ENCODE measurements around the gene HSD11B1L. TPM values are rescaled to one million over a fixed set of nuclear protein-coding genes. Genes with fewer than 3 reads are reported as not detected.

HSD11B1L gene
- total RNA-seq, 3 donors from 2014 or later = 10.4 to 13.1 (median 11.1) TPM

- intact Hi-C loops (cut with DNase I; ENCODE audit: low total_unique reads) = loop anchor here (10.0 kb wide), 1 partner anchor 1050 kb away; no protein-coding TSS in a partner anchor
- H3K27me3 ChIP-seq = no peaks in the 10 kb centered on the region
- H3K4me3 ChIP-seq = no peak overlapping the region
- H3K9me3 ChIP-seq = no peaks in the 10 kb centered on the region
- H3K27ac ChIP-seq = no peak overlapping the region
- H3K36me3 ChIP-seq = peaks cover 10% of the 10 kb centered on the region
- no peak for DNase-seq (ENCODE audit: low spot score in 2 of 2)
- no peak for TF ChIP-seq POLR2AphosphoS5 (IDR thresholded peaks at IDR 0.05)
- H3K4me1 ChIP-seq = peaks cover 7 to 8% of the 10 kb centered on the region in 2 donors
These were observed 13.5 kb downstream of the HSD11B1L start for GRCh38 chr19:5694167-5694955.

DNA sequence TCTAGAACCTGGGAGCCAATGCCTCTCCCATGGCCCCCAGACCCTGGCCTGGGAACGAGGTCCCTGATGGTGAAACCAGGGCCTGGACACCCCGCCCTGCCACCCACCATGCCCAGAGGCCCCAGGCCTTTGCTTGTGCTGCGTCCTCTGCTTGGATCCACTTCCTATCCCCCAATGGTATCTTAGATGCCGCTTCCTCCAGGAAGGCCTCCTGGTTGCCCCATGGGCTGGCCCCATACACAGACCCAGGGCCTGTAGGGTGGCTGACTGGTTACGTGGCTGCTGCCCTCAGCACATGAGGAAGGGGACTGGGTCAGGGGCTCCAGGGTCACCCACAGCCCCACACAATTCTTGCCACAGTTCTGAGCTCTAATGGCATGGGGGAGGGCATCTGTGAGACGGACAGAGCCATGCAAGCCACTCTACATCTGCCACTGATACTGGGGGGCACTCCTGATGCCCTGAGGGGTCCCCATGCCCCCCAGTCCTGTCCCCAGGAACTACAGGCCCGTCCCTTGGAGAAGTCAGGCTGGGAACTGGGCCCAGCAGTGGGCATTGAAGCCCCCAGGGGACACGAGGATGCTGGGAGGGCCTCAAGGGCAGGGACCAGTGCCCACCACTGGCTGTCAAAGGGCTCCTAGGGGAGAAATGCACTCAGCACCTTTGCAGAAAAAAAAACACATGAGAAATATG is 14.3 kb downstream of the HSD11B1L start:
- Histone ChIP-seq H3K36me3 (peaks cover 10% of the 10 kb centered on the region), H3K9me3 (no peaks in the 10 kb centered on the region), H3K27me3 (no peaks in the 10 kb centered on the region), H3K27ac (no peak overlapping the region), H3K4me3 (no peak overlapping the region), H3K4me1 (peaks cover 7 to 8% of the 10 kb centered on the region in 2 donors)
- no peak for DNase-seq (ENCODE audit: low spot score in 2 of 2)
- intact Hi-C loops (cut with DNase I; ENCODE audit: low total_unique reads) = loop anchor here (10.0 kb wide), 1 partner anchor 1050 kb away; no protein-coding TSS in a partner anchor
- TF ChIP-seq POLR2A (IDR thresholded peaks at IDR 0.05) = no peak
- TF ChIP-seq, protein P1, sequence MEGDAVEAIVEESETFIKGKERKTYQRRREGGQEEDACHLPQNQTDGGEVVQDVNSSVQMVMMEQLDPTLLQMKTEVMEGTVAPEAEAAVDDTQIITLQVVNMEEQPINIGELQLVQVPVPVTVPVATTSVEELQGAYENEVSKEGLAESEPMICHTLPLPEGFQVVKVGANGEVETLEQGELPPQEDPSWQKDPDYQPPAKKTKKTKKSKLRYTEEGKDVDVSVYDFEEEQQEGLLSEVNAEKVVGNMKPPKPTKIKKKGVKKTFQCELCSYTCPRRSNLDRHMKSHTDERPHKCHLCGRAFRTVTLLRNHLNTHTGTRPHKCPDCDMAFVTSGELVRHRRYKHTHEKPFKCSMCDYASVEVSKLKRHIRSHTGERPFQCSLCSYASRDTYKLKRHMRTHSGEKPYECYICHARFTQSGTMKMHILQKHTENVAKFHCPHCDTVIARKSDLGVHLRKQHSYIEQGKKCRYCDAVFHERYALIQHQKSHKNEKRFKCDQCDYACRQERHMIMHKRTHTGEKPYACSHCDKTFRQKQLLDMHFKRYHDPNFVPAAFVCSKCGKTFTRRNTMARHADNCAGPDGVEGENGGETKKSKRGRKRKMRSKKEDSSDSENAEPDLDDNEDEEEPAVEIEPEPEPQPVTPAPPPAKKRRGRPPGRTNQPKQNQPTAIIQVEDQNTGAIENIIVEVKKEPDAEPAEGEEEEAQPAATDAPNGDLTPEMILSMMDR (IDR thresholded peaks at IDR 0.05) = no peak
- TF ChIP-seq POLR2AphosphoS5 (IDR thresholded peaks at IDR 0.05) = no peak

DNA sequence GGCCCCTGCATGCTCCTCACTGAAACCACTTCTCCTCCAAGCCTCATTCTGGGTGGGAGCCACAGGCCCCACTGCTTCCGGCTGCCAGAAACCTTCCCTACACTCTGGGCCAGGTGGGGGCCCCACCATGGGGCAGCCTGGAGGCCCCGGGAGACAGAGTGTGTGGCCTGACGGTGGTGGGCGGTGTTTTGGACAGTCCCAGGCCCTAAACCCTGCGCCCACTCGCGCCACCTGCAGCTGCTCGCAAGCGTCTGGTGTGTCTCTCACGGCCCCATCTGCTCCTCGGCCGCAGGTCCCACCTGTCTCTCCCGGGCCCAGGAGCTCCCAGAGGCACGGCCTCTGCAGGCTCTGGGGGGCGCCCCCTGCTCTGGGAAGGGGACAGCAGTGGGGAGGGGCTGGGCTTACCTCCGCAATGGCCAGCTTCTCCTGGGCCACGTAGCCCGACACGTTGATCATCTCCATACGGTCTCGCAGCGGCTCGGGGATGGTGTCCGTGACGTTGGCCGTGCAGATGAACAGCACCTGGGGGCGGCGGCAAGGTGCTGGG is 14.9 kb downstream of the HSD11B1L start:
- no peaks in the 10 kb centered on the region for H3K9me3 ChIP-seq
- no peaks in the 10 kb centered on the region for H3K27me3 ChIP-seq
- H3K4me1 ChIP-seq = peaks cover 7 to 8% of the 10 kb centered on the region in 2 donors
- no peak overlapping the region for H3K4me3 ChIP-seq
- H3K36me3 ChIP-seq = peaks cover 10% of the 10 kb centered on the region
- intact Hi-C loops (cut with DNase I; ENCODE audit: low total_unique reads) = loop anchor here (2.0 to 10.0 kb wide), 2 partner anchors 77 to 1049 kb away; no protein-coding TSS in a partner anchor
- H3K27ac ChIP-seq = no peak overlapping the region
- DNase-seq (ENCODE audit: low spot score in 2 of 2) = no peak
- TF ChIP-seq POLR2A (IDR thresholded peaks at IDR 0.05) (no peak), POLR2AphosphoS5 (IDR thresholded peaks at IDR 0.05) (no peak)
- TF ChIP-seq, protein P1 (IDR thresholded peaks at IDR 0.05) = no peak

DNA sequence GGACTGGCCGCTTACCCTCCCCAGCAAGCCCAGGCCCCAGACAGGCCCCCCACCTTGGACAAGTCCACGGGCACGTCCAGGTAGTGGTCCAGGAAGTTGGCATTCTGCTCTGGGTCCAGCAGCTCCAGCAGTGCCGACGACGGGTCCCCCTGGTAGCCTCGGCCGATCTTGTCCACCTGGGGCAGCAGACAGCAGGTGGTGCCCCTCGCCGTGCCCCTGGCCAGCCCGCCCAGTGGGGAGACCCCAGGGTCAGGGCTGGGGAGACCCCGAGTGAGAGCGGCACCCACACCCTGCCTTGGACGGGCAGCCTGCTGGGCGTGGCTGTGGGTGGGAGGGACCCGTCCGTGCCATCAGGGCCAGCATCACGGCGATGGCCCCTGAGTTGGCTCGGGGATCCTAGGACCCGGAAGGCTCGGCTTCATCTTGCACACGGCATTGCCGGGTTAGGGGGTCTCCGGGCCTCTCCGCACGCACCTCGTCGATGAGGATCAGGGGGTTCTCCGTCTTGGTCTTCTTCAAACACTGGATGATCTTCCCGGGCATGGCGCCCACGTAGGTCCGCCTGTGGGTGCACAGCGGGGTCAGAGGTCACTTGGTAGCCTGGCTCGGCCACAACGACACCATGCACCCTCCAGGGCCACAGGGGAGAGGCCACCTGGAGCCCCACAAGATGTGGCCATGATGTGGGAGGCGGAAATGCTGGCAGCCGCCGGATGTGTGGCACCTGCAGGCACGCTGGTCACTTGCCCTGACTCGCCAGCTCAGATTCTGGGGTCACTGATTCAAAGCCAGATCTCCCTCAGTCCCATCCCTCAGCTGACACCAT is 15.6 kb downstream of the HSD11B1L start:
- Histone ChIP-seq H3K27me3 (no peaks in the 10 kb centered on the region), H3K4me1 (peaks cover 6 to 7% of the 10 kb centered on the region in 2 donors), H3K9me3 (no peaks in the 10 kb centered on the region), H3K27ac (no peak overlapping the region), H3K4me3 (no peak overlapping the region), H3K36me3 (peaks cover 10% of the 10 kb centered on the region)
- no peak for DNase-seq (ENCODE audit: low spot score in 2 of 2)
- TF ChIP-seq POLR2AphosphoS5 (IDR thresholded peaks at IDR 0.05) (no peak), POLR2A (IDR thresholded peaks at IDR 0.05) (no peak)
- TF ChIP-seq, protein P1 (IDR thresholded peaks at IDR 0.05) = no peak
- intact Hi-C loops (cut with DNase I; ENCODE audit: low total_unique reads) = loop anchor here (2.0 to 10.0 kb wide), 2 partner anchors 78 to 1048 kb away; no protein-coding TSS in a partner anchor

All from breast epithelium (tissue), 4 donors.